GM23248 (cell line): ENCODE results near the gene CELA3B.

Source experiments
- EZH2 ChIP-seq: fragments of 200-600 bp; sonication (generic); IDR thresholded peaks from 2 replicates; pipeline ENCODE4 v1.6.1; 2018; ENCODE audit warnings: antibody characterized with exemption, mild to moderate bottlenecking; ENCODE audit not compliant: insufficient read depth, poor library complexity, severe bottlenecking
- EZH2phosphoT487 ChIP-seq: fragments of 200-600 bp; sonication (generic); IDR thresholded peaks from 2 replicates; pipeline ENCODE4 v1.6.1; 2018; ENCODE audit warnings: antibody characterized with exemption, moderate library complexity, mild to moderate bottlenecking, low read depth; ENCODE audit not compliant: insufficient read depth

GRCh38 chr1:21952786-21953520 is 23.9 kb upstream of the CELA3B start:
- no peak for TF ChIP-seq EZH2phosphoT487
- no peak for TF ChIP-seq EZH2
